Lower leg skin (tissue), 3 donors: ENCODE data around the gene SH3BP5L.
"Not testable (repeated sequence)": the region's sequence is repeated elsewhere in the genome, so short reads cannot be mapped to it uniquely, and the experiment has no call there.

Source experiments
- CTCF ChIP-seq, 3 donors: fragments of 450-650 bp; IDR thresholded peaks; one replicate each; pipeline ENCODE4 v1.5.1; 2016; ENCODE audit warnings: antibody characterized with exemption in 3 of 3, mild to moderate bottlenecking in 3 of 3, moderate library complexity in 2 of 3
- POLR2A ChIP-seq, 2 donors: fragments of 450-650 bp; IDR thresholded peaks; one replicate each; pipeline ENCODE4 v1.6.1; 2016 to 2017; ENCODE audit warnings: antibody characterized with exemption in 2 of 2, mild to moderate bottlenecking in 1 of 2, moderate library complexity in 1 of 2

DNA sequence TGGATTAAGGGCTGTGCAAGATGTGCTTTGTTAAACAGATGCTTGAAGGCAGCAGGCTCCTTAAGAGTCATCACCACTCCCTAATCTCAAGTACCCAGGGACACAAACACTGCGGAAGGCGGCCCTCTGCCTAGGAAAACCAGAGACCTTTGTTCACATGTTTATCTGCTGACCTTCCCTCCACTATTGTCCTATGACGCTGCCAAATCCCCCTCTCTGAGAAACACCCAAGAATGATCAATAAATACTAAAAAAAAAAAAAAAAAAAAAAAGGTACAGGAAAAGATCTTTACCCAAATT lies 5.0 kb upstream of the SH3BP5L start:
- not testable (repeated sequence) for TF ChIP-seq CTCF, POLR2A (IDR thresholded peaks at IDR 0.05)
